OCI-LY3 (cell line): ENCODE data around the gene NRG2.

Experiments
- EZH2phosphoT487 ChIP-seq: fragments of 200-600 bp; shearing (Covaris generic); IDR thresholded peaks from 2 replicates; pipeline ENCODE4 v1.6.1; 2018; ENCODE audit warnings: antibody characterized with exemption, mixed run types, low read depth
- TF ChIP-seq, protein P1 (sequence below): fragments of 200-600, 300-600 bp; sonication (generic); IDR thresholded peaks from 2 replicates; pipeline ENCODE4 v1.5.1; 2014; ENCODE audit warnings: antibody characterized with exemption, low read length, low read depth

DNA sequence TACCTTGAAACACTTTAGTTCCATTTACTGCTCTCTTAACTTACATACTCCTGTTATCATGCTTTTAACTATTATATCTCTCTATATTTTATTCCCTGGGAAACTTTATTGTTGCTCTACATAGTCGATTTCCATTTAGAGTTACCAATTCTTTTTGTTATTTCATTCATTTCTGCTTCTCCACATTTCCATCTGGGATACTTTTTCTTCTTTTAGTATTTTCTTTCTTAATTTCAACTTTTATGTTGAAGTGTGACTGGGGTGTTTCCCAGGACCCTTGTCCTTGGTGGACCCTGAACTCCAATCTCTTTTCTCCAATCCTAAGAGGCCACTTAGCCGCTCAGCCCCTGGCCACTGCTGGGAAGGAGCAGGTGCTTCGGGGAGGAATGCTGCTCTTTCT lies 211.5 kb downstream of the NRG2 start:
- TF ChIP-seq, protein P1, sequence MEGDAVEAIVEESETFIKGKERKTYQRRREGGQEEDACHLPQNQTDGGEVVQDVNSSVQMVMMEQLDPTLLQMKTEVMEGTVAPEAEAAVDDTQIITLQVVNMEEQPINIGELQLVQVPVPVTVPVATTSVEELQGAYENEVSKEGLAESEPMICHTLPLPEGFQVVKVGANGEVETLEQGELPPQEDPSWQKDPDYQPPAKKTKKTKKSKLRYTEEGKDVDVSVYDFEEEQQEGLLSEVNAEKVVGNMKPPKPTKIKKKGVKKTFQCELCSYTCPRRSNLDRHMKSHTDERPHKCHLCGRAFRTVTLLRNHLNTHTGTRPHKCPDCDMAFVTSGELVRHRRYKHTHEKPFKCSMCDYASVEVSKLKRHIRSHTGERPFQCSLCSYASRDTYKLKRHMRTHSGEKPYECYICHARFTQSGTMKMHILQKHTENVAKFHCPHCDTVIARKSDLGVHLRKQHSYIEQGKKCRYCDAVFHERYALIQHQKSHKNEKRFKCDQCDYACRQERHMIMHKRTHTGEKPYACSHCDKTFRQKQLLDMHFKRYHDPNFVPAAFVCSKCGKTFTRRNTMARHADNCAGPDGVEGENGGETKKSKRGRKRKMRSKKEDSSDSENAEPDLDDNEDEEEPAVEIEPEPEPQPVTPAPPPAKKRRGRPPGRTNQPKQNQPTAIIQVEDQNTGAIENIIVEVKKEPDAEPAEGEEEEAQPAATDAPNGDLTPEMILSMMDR: no peak
- TF ChIP-seq EZH2phosphoT487: no peak
